ENCODE results near the gene GZF1.
A peak's percentile ranks its signal among the peaks of the same experiment; 100 is the strongest.

The GZF1 gene

GRCh38 chr20:23349338-23350195 lies 12.4 kb upstream of the GZF1 start:
- TF ChIP-seq CTCF (IDR thresholded peaks at IDR 0.05; ENCODE audit: insufficient read depth, low read length, missing control alignments): no peak
- peak overlapping the region; percentile 78 for H3K4me3 ChIP-seq (ENCODE audit: low read depth, low read length)
- ChIA-PET CTCF (interaction anchor here (0.5 to 4.2 kb wide), 26 partner anchors 9 to 663 kb away, joined by 3 to 43 read pairs (median 4); partner anchors contain the start of genes CST9 and NAPB), POLR2A (interaction anchor here (0.9 to 2.5 kb wide), 7 partner anchors 8 to 626 kb away, joined by 3 to 11 read pairs (median 5); partner anchors contain the start of genes GZF1 and NAPB)
- DNase-seq (ENCODE audit: low read depth, low spot score): peak; percentile 16

- DNase-seq (ENCODE audit: low read depth, low spot score): peak; percentile 95
- TF ChIP-seq CTCF (IDR thresholded peaks at IDR 0.05; ENCODE audit: insufficient read depth, low read length, missing control alignments): peak; percentile 4
- peak within 1 kb of the TSS; percentile 86 for H3K4me3 ChIP-seq (ENCODE audit: low read depth, low read length)
- POLR2A ChIA-PET: interaction anchor here (0.7 to 2.5 kb wide), 9 partner anchors 8 to 661 kb away, joined by 3 to 11 read pairs (median 4); partner anchors contain the start of genes GZF1 and NAPB
- CTCF ChIA-PET: interaction anchor here (0.5 to 4.2 kb wide), 24 partner anchors 8 to 664 kb away, joined by 3 to 43 read pairs (median 4); partner anchors contain the start of genes CST9 and NAPB
Measured at GRCh38 chr20:23350196-23350903, 11.6 kb upstream of the GZF1 start, which contains the start of gene NXT1. Gene NXT1, plus strand, starts transcription at chr20:23350791. Its CDS starts 3,251 bp downstream, at chr20:23354042.

GRCh38 chr20:23350904-23351838 lies 10.8 kb upstream of the GZF1 start:
- TF ChIP-seq CTCF (IDR thresholded peaks at IDR 0.05; ENCODE audit: insufficient read depth, low read length, missing control alignments): no peak
- CTCF ChIA-PET: interaction anchor here (1.0 to 3.2 kb wide), 5 partner anchors 69 to 665 kb away, joined by 4 to 24 read pairs (median 8); no protein-coding TSS in a partner anchor
- peak overlapping the region; percentile 86 for H3K4me3 ChIP-seq (ENCODE audit: low read depth, low read length)
- no peak for DNase-seq (ENCODE audit: low read depth, low spot score)
- POLR2A ChIA-PET: interaction anchor here (0.7 to 2.5 kb wide), 3 partner anchors 10 to 662 kb away, joined by 3 to 11 read pairs (median 4); partner anchors contain the start of gene GZF1

- ChIA-PET CTCF (no interaction called here), POLR2A (no interaction called here)
- DNase-seq (ENCODE audit: low read depth, low spot score): no peak
Measured at GRCh38 chr20:23356203-23356602, 5.8 kb upstream of the GZF1 start.

More at GRCh38 chr20:23356203-23356602, 5.8 kb upstream of the GZF1 start:
- no peak for TF ChIP-seq CTCF (IDR thresholded peaks at IDR 0.05; ENCODE audit: insufficient read depth, low read length, missing control alignments)
- no peak overlapping the region for H3K4me3 ChIP-seq (ENCODE audit: low read depth, low read length)
